ENCODE results near the gene PUM1.

DNA sequence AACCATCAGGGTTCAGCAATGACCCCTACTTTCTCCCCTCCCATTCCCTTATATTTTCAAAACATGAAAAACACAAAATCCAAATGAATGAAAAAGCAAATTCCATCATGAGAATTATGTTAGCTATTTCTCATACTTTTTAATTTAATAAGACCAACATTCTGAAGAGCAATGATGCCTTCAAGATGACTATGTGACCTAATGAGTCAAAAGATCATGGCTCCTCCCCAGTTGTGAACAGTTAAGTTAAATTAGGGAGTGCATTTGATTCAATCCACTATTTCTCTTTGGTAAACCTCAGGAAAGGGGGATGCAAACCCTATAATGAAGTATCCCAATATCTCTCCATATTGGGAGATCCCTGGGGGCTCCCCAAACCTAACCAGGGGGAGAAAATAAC, 36.5 kb downstream of the PUM1 start:
- no peak for TF ChIP-seq CTCF (IDR thresholded peaks at IDR 0.05)
- TF ChIP-seq POLR2A (IDR thresholded peaks at IDR 0.05; ENCODE audit: low read depth), result no peak
- no peak for TF ChIP-seq EP300 (IDR thresholded peaks at IDR 0.05)

Measured in esophagus muscularis mucosa (tissue), 4 donors.